WTC11 (cell line): ENCODE data around the gene OPTC. TPM values are rescaled to one million over a fixed set of nuclear protein-coding genes. Genes with fewer than 3 reads are reported as not detected.

Source experiments
- ATAC-seq: fragments of 200-7000 bp; cut with Tn5 transposase; 2 replicates; pipeline ENCODE4 v1.10.0; 2021; ENCODE audit warnings: mild to moderate bottlenecking, moderate library complexity
- CTCF ChIA-PET: fragments of 300-600 bp; sonication (Branson Sonifier 250); formaldehyde crosslinking; loops from one replicate; lab custom pipeline; 2021; ENCODE audit warnings: antibody characterized with exemption; lab: Charles Lee
- POLR2A ChIA-PET: fragments of 350-600 bp; sonication (Branson Sonifier 250); formaldehyde crosslinking; loops from one replicate; lab custom pipeline; 2021; ENCODE audit warnings: antibody characterized with exemption; lab: Charles Lee
- DNase-seq: peaks from one replicate; pipeline ENCODE4 v3.0.0; 2021; ENCODE audit warnings: low spot score
- H3K27ac Mint-ChIP-seq: 2 replicates; pipeline ENCODE4 v1.8.0; 2021; ENCODE audit warnings: mixed read lengths
- H3K27me3 Mint-ChIP-seq: 2 replicates; pipeline ENCODE4 v1.8.0; 2021; ENCODE audit warnings: low read depth, mild to moderate bottlenecking, moderate library complexity, mixed read lengths
- H3K36me3 Mint-ChIP-seq: 2 replicates; pipeline ENCODE4 v1.8.0; 2021; ENCODE audit warnings: mixed read lengths
- H3K4me1 Mint-ChIP-seq: 2 replicates; pipeline ENCODE4 v1.8.0; 2022; ENCODE audit warnings: mixed read lengths
- H3K4me3 Mint-ChIP-seq: 2 replicates; pipeline ENCODE4 v1.8.0; 2021; ENCODE audit warnings: mild to moderate bottlenecking, moderate library complexity, mixed read lengths
- H3K9me3 Mint-ChIP-seq: 2 replicates; pipeline ENCODE4 v1.8.0; 2021; ENCODE audit warnings: mixed read lengths
- CDX4 ChIP-seq: fragments of 250-450 bp; sonication (Bioruptor Pico); IDR thresholded peaks from 2 replicates; pipeline ENCODE4 v1.9.0; 2021; ENCODE audit warnings: moderate library complexity, mild to moderate bottlenecking, inconsistent platforms, borderline replicate concordance
- KAT7 ChIP-seq: sonication (generic); formaldehyde crosslinking; IDR thresholded peaks from 2 replicates; pipeline ENCODE4 v1.8.1; 2023; ENCODE audit warnings: missing genetic modification reagents, mild to moderate bottlenecking, borderline replicate concordance
- MAX ChIP-seq: sonication (generic); formaldehyde crosslinking; IDR thresholded peaks from 2 replicates; pipeline ENCODE4 v1.8.0; 2022; ENCODE audit warnings: mild to moderate bottlenecking, missing genetic modification reagents
- PRDM15 ChIP-seq: sonication (generic); formaldehyde crosslinking; IDR thresholded peaks from 2 replicates; pipeline ENCODE4 v1.8.0; 2022; ENCODE audit warnings: missing genetic modification reagents
- SP1 ChIP-seq: sonication (generic); formaldehyde crosslinking; conservative IDR thresholded peaks from 2 replicates; pipeline ENCODE4 v1.8.1; 2022; ENCODE audit warnings: missing genetic modification reagents
- ZNF138 ChIP-seq: sonication (generic); formaldehyde crosslinking; conservative IDR thresholded peaks from 2 replicates; pipeline ENCODE4 v1.8.1; 2022; ENCODE audit warnings: mild to moderate bottlenecking, moderate library complexity, missing genetic modification reagents
- ZNF281 ChIP-seq: sonication (generic); formaldehyde crosslinking; IDR thresholded peaks from 2 replicates; pipeline ENCODE4 v1.8.0; 2023; ENCODE audit warnings: mild to moderate bottlenecking, missing genetic modification reagents
- ZNF532 ChIP-seq: fragments of 250-450 bp; sonication (Bioruptor Pico); IDR thresholded peaks from 2 replicates; pipeline ENCODE4 v1.9.0; 2021; ENCODE audit warnings: mild to moderate bottlenecking, borderline replicate concordance
- total RNA-seq: library from RNA; stranded (reverse); gene quantifications from 3 replicates; pipeline ENCODE4 v1.2.3, GENCODE V29; 2021

Gene OPTC
- total RNA-seq, 1 experiment from 2014 or later = 0.55 TPM

- no peak for TF ChIP-seq ZNF281
- no peak for TF ChIP-seq CDX4 (CRISPR knock-in tag)
Observed at GRCh38 chr1:203555076-203555475, 61.1 kb downstream of the OPTC start (continued).

GRCh38 chr1:203555511-203556046, 61.6 kb downstream of the OPTC start:
- Mint-ChIP-seq H3K4me3 (peak overlapping the region; percentile 9), H3K27me3 (no peaks in the 10 kb centered on the region), H3K27ac (peak overlapping the region; percentile 23; the same call in 1 of the 2 replicates), H3K9me3 (no peaks in the 10 kb centered on the region), H3K36me3 (no peaks in the 10 kb centered on the region), H3K4me1 (peaks cover 41% of the 10 kb centered on the region)
- POLR2A ChIA-PET = interaction anchor here (0.5 to 1.3 kb wide), 8 partner anchors 17 to 897 kb away, joined by 3 to 6 read pairs (median 4); partner anchors contain the start of gene ATP2B4
- DNase-seq (no peak), ATAC-seq (peak; percentile 20)
- 0 out of 2 replicates have a peak, but pooled peaks have one; percentile 26 for TF ChIP-seq SP1 (CRISPR knock-in tag)
- TF ChIP-seq KAT7 (CRISPR knock-in tag) = no peak
- no peak for TF ChIP-seq PRDM15 (CRISPR knock-in tag)
- TF ChIP-seq MAX (CRISPR knock-in tag) = peak; percentile 3; the same call in 1 of the 2 replicates
- TF ChIP-seq ZNF138 (CRISPR knock-in tag) = 0 out of 2 replicates have a peak, but pooled peaks have one; percentile 50
- TF ChIP-seq ZNF532 (CRISPR knock-in tag) = no peak
- CTCF ChIA-PET = interaction anchor here (0.8 to 2.0 kb wide), 6 partner anchors 27 to 68 kb away, joined by 3 to 6 read pairs (median 3); no protein-coding TSS in a partner anchor
